HepG2 (cell line): Measurements from ENCODE around the gene FYB1. TPM values are rescaled to one million over a fixed set of nuclear protein-coding genes. Genes with fewer than 3 reads are reported as not detected.
A peak's percentile ranks its signal among the peaks of the same experiment; 100 is the strongest.

ENCODE experiments used
- ATM ChIP-seq: fragments of 450-650 bp; IDR thresholded peaks from 2 replicates; pipeline ENCODE4 v1.7.1; 2017; ENCODE audit warnings: mild to moderate bottlenecking, borderline replicate concordance
- CBX1 ChIP-seq: IDR thresholded peaks from one replicate; pipeline ENCODE4 v1.6.1; 2016; ENCODE audit warnings: antibody characterized with exemption, low read depth
- GATAD2A ChIP-seq: IDR thresholded peaks from 2 replicates; pipeline ENCODE4 v1.6.1; 2016
- MTA1 ChIP-seq: sonication (generic); formaldehyde crosslinking; IDR thresholded peaks from 2 replicates; pipeline ENCODE4 v1.4.0; 2020; ENCODE audit warnings: missing genetic modification reagents, mild to moderate bottlenecking, borderline replicate concordance
- NAIF1 ChIP-seq: sonication (generic); formaldehyde crosslinking; IDR thresholded peaks from 2 replicates; pipeline ENCODE4 v1.5.0; 2020; ENCODE audit warnings: mild to moderate bottlenecking, missing genetic modification reagents, borderline replicate concordance
- NCOR1 ChIP-seq: fragments of 200-600 bp; sonication (generic); IDR thresholded peaks from 2 replicates; pipeline ENCODE4 v1.7.0; 2017; ENCODE audit warnings: antibody characterized with exemption, low read length, borderline replicate concordance
- NR2F2 ChIP-seq: IDR thresholded peaks from 2 replicates; pipeline ENCODE4 v1.6.1; 2012; ENCODE audit warnings: low read depth, inconsistent platforms, borderline replicate concordance
- PRPF4 ChIP-seq: fragments of 200-400 bp; formaldehyde crosslinking; IDR thresholded peaks from 2 replicates; pipeline ENCODE4 v1.6.1; 2016; ENCODE audit warnings: low read length, low read depth; ENCODE audit not compliant: poor library complexity, severe bottlenecking
- TERF1 ChIP-seq: sonication (generic); formaldehyde crosslinking; IDR thresholded peaks from 2 replicates; pipeline ENCODE4 v1.8.0; 2022; ENCODE audit warnings: mild to moderate bottlenecking, missing genetic modification reagents, moderate library complexity
- ZNF446 ChIP-seq: sonication (generic); formaldehyde crosslinking; IDR thresholded peaks from 2 replicates; pipeline ENCODE4 v1.5.0; 2020; ENCODE audit warnings: mild to moderate bottlenecking, missing genetic modification reagents
- ZNF496 ChIP-seq: sonication (generic); formaldehyde crosslinking; IDR thresholded peaks from 2 replicates; pipeline ENCODE4 v1.8.1; 2023; ENCODE audit warnings: mild to moderate bottlenecking, moderate library complexity, missing genetic modification reagents; ENCODE audit not compliant: insufficient replicate concordance
- ZNF704 ChIP-seq: sonication (generic); formaldehyde crosslinking; IDR thresholded peaks from 2 replicates; pipeline ENCODE4 v1.8.1; 2023; ENCODE audit warnings: mild to moderate bottlenecking, inconsistent platforms, moderate library complexity, missing genetic modification reagents, borderline replicate concordance
- ZNF790 ChIP-seq: sonication (generic); formaldehyde crosslinking; IDR thresholded peaks from 2 replicates; pipeline ENCODE4 v1.8.0; 2022; ENCODE audit warnings: missing genetic modification reagents, mild to moderate bottlenecking, borderline replicate concordance
- polyA plus RNA-seq, 8 experiments: library from polyadenylated mRNA; depleted of rRNA in 3 of 8; stranded (reverse) in 7 of 8; unstranded in 1 of 8; fragments of >200 nt; fragmentation: Illumina TruSeq in 4 of 8; extraction: Trizol in 4 of 8; gene quantifications; 2 replicates each; pipeline versions ENCODE4 v1.2.1 to v1.2.3, GENCODE V29; 2011 to 2016; ENCODE audit warnings: low read depth in 4 of 8, missing spikeins in 1 of 8, mixed read lengths in 1 of 8; ENCODE audit not compliant: insufficient read depth in 1 of 8
- total RNA-seq, 5 experiments: library from RNA; depleted of rRNA; stranded (reverse); fragments of >200 nt; fragmentation: Illumina TruSeq; extraction: Trizol; gene quantifications; 2 replicates each; pipeline ENCODE4 v1.2.3, GENCODE V29; 2016; ENCODE audit warnings: low read depth in 1 of 5
- TF ChIP-seq, protein P1 (sequence below): sonication (generic); formaldehyde crosslinking; IDR thresholded peaks from 2 replicates; pipeline ENCODE4 v1.4.0; 2020; ENCODE audit warnings: low read depth, missing genetic modification reagents

Gene FYB1
- total and polyA plus RNA-seq, 2 of the 13 experiments (the other 11 are each of a cell fraction or from before 2014, with no cell fraction given): 0.03 TPM; not detected in 1

DNA sequence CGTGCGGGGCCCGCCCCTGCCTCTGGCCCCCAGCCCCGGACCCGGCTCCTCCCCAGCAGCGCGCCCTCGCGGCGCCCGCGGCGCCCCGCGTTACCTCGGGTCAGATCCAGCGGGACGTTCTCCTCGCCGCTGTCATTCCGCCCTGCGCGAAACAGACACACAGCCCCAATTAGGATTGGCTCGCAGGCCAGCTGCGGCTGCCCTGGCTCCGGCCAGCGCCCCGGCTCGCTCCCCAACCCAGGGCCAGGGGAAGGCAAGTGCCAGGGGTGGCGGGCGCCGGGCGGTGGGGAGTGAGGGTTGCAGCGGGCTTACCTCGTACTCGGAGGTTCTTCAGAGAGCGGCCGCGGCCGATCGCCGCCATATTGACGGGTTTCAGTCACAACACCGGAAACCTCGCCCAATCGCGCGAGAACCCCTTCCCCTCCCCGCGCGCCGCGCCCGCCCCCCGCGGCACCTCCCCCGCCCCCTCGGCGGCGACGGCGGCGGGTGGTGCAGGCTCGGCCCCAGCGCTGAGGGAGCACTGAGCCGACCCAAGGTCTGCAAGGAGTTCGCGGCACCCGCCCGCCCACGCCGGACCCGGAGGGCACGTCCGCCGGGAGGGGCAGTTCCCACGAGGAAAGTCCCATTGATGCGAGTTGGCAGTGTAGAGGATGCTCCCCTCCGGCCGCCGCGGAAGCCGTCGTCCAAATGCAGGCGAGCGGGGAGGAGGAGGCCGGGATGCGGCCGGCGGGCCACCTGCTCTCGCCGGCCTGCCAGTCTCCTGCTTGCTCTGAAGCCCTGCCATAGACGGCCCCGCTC, 145.1 kb downstream of the FYB1 start, which contains the start of gene RICTOR (continued):
- TF ChIP-seq TERF1 (CRISPR knock-in tag) (0 out of 2 replicates have a peak, but pooled peaks have one; percentile 31), ZNF496 (no peak), MTA1 (CRISPR knock-in tag) (no peak), NR2F2 (no peak), CBX1 (no peak), PRPF4 (no peak), NCOR1 (no peak), ZNF790 (CRISPR knock-in tag) (peak; percentile 67; the same call in 1 of the 2 replicates), ZNF446 (CRISPR knock-in tag) (peak; percentile 91; the same call in 1 of the 2 replicates), GATAD2A (peak; percentile 28), ZNF704 (CRISPR knock-in tag) (no peak), NAIF1 (CRISPR knock-in tag) (peak; percentile 69; the same call in 1 of the 2 replicates), ATM (no peak)
- TF ChIP-seq, protein P1, sequence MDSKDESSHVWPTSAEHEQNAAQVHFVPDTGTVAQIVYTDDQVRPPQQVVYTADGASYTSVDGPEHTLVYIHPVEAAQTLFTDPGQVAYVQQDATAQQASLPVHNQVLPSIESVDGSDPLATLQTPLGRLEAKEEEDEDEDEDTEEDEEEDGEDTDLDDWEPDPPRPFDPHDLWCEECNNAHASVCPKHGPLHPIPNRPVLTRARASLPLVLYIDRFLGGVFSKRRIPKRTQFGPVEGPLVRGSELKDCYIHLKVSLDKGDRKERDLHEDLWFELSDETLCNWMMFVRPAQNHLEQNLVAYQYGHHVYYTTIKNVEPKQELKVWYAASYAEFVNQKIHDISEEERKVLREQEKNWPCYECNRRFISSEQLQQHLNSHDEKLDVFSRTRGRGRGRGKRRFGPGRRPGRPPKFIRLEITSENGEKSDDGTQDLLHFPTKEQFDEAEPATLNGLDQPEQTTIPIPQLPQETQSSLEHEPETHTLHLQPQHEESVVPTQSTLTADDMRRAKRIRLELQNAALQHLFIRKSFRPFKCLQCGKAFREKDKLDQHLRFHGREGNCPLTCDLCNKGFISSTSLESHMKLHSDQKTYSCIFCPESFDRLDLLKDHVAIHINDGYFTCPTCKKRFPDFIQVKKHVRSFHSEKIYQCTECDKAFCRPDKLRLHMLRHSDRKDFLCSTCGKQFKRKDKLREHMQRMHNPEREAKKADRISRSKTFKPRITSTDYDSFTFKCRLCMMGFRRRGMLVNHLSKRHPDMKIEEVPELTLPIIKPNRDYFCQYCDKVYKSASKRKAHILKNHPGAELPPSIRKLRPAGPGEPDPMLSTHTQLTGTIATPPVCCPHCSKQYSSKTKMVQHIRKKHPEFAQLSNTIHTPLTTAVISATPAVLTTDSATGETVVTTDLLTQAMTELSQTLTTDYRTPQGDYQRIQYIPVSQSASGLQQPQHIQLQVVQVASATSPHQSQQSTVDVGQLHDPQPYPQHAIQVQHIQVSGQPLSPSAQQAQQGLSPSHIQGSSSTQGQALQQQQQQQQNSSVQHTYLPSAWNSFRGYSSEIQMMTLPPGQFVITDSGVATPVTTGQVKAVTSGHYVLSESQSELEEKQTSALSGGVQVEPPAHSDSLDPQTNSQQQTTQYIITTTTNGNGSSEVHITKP (CRISPR knock-in tag): peak; percentile 66; the same call in 1 of the 2 replicates
